Vagina (tissue), 2 donors: Measurements from ENCODE around the gene CUX1.

Experiments used
- POLR2AphosphoS5 ChIP-seq, 2 donors: sonication (generic); formaldehyde crosslinking; IDR thresholded peaks; one replicate each; pipeline ENCODE4 v1.9.0; 2017; ENCODE audit warnings: antibody characterized with exemption in 2 of 2, mild to moderate bottlenecking in 2 of 2, low read depth in 1 of 2; ENCODE audit not compliant: insufficient read depth in 1 of 2
- TF ChIP-seq, protein P1 (sequence below), 3 experiments: fragments of 450-650 bp in 2 of 3; fragments of 200-600 bp in 1 of 3; sonication (generic) in 1 of 3; IDR thresholded peaks; one replicate each; pipeline ENCODE4 v1.5.1; 2017 to 2019; ENCODE audit warnings: antibody characterized with exemption in 3 of 3, mild to moderate bottlenecking in 2 of 3, moderate library complexity in 2 of 3

DNA sequence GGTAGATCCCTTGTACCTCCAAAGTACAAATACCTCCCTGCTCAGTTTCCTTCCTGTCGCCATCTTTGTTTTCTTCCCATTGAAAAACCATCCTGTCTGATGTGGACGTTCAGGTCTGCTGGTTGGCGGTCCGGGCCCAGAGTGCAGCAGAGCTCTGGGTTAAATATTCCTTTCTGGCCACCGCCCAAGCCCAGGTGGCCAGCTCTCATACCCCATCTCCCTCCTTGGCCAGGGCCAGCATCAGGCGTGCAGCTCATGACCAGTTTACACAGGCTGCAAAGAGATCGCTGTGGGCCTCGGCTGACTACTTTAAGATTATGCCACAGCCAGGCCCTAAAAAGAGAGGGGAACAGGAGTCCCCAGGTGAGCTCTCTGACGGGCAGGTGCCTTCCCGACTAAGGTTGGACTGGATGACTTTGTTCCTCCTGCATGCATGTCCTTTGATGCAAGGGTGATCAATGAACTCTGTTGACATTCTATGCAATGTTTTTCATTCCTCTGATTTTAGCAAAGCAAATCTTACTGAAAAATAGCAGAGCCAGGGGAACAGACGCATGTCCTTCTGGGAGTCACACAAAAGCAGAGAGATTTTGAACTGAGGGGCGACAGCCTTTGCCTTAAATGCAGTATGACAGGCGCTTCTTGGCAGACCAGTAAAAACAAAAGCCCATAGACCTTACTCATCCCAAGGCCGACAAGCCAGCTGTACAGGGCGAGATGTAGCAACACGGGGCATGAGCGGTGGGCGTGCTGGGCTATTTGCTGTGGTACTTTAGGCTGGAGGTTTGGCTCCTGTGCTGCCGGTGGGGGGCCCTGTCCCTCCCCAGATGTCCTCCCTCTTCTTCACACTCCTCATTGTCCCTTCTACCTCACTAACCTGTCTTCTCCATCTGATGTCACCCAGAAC is 435.9 kb downstream of the CUX1 start:
- TF ChIP-seq, protein P1, sequence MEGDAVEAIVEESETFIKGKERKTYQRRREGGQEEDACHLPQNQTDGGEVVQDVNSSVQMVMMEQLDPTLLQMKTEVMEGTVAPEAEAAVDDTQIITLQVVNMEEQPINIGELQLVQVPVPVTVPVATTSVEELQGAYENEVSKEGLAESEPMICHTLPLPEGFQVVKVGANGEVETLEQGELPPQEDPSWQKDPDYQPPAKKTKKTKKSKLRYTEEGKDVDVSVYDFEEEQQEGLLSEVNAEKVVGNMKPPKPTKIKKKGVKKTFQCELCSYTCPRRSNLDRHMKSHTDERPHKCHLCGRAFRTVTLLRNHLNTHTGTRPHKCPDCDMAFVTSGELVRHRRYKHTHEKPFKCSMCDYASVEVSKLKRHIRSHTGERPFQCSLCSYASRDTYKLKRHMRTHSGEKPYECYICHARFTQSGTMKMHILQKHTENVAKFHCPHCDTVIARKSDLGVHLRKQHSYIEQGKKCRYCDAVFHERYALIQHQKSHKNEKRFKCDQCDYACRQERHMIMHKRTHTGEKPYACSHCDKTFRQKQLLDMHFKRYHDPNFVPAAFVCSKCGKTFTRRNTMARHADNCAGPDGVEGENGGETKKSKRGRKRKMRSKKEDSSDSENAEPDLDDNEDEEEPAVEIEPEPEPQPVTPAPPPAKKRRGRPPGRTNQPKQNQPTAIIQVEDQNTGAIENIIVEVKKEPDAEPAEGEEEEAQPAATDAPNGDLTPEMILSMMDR (IDR thresholded peaks at IDR 0.05): no peak
- TF ChIP-seq POLR2AphosphoS5 (IDR thresholded peaks at IDR 0.05; ENCODE audit: insufficient read depth in 1 of 2, low read depth in 1 of 2): no peak
